ENCODE data around the gene PIM3.

DNA sequence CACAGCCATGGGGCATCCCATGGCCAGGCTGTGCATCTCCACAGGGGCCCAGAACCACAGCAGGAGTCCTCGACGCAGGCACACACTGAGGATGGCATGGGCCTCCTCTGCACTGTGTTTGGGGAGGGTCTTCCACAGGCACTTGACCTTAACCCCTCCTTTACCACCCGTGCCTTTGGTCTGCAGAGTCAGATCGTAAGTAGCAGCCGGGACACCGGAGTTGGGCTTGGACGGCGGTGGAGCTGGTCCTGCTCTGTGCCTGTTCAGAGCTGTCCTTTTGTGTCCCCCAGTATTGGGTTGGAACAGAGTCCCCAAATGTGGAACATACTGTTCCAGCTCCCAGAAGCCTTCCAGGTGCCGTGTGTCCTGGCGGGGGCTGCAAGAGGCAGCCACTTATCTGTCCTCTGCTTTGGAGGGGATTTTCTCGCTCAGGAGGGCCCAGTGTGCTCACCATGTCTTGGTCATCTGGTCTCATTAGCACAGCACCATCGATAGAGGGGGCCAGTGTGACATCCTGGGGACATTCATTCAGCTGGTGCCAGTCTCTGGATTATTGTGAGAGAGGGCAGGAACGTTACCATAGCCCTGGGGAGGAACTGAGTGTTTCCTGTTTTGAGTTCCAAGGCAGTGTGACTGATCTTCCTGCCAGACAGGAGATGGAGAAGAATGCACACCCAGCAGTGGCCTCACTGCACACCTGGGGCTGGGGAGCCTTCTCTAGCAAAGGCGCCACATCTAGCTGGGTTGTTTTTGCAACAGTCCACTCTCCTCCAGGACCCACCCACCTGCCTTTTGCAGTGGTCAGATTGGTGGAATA, 29.8 kb upstream of the PIM3 start:
- TF ChIP-seq, protein P1, sequence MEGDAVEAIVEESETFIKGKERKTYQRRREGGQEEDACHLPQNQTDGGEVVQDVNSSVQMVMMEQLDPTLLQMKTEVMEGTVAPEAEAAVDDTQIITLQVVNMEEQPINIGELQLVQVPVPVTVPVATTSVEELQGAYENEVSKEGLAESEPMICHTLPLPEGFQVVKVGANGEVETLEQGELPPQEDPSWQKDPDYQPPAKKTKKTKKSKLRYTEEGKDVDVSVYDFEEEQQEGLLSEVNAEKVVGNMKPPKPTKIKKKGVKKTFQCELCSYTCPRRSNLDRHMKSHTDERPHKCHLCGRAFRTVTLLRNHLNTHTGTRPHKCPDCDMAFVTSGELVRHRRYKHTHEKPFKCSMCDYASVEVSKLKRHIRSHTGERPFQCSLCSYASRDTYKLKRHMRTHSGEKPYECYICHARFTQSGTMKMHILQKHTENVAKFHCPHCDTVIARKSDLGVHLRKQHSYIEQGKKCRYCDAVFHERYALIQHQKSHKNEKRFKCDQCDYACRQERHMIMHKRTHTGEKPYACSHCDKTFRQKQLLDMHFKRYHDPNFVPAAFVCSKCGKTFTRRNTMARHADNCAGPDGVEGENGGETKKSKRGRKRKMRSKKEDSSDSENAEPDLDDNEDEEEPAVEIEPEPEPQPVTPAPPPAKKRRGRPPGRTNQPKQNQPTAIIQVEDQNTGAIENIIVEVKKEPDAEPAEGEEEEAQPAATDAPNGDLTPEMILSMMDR (IDR thresholded peaks at IDR 0.05): peak; percentile 48 to 74 (median 66)
- TF ChIP-seq POLR2A (IDR thresholded peaks at IDR 0.05) (no peak), EP300 (IDR thresholded peaks at IDR 0.05) (peak in 1 of 2 donors; percentile 82)
